Body of pancreas (tissue), 4 donors: Measurements from ENCODE around the gene TMEM86B.

Experiments
- POLR2A ChIP-seq, 3 donors: fragments of 450-650 bp; IDR thresholded peaks; one replicate each; pipeline ENCODE4 v1.6.1; 2016; ENCODE audit warnings: antibody characterized with exemption in 3 of 3, mild to moderate bottlenecking in 2 of 3
- TF ChIP-seq, protein P1 (sequence below), 7 experiments: fragments of 450-650 bp in 4 of 7; fragments of 200-600 bp in 3 of 7; sonication (generic) in 3 of 7; IDR thresholded peaks; one replicate each; pipeline ENCODE4 v1.5.1; 2016 to 2019; ENCODE audit warnings: antibody characterized with exemption in 7 of 7

DNA sequence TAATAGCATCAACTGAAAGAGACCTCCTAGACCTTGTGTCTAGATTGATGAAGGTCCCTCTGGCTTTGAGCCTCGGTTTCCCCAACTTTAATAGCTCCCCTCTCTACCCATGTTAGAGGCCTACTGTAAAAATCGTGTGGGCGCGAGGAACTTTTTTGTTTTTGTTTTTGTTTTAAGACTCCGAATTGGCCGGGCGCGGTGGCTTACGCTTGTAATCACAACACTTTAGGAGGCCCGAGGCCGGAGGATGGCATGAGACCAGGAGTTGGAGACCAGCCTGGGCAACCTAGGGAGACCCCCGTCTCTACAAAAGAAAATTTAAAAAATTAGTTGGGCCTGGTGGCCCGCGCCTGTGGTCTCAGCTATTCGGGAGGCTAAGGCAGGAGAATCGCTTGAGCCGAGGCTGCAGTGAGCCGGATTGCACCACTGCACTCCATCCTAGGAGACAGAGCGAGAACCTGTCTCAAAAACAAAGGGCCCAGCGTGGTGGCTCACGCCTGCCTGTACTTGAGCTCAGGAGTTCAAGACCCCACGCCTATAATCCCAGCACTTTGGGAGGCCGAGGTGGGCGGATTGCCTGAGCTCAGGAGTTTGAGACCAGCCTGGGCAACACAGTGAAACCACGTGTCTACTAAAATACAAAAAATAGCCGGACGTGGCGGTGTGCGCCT is 31.1 kb upstream of the TMEM86B start:
- TF ChIP-seq, protein P1, sequence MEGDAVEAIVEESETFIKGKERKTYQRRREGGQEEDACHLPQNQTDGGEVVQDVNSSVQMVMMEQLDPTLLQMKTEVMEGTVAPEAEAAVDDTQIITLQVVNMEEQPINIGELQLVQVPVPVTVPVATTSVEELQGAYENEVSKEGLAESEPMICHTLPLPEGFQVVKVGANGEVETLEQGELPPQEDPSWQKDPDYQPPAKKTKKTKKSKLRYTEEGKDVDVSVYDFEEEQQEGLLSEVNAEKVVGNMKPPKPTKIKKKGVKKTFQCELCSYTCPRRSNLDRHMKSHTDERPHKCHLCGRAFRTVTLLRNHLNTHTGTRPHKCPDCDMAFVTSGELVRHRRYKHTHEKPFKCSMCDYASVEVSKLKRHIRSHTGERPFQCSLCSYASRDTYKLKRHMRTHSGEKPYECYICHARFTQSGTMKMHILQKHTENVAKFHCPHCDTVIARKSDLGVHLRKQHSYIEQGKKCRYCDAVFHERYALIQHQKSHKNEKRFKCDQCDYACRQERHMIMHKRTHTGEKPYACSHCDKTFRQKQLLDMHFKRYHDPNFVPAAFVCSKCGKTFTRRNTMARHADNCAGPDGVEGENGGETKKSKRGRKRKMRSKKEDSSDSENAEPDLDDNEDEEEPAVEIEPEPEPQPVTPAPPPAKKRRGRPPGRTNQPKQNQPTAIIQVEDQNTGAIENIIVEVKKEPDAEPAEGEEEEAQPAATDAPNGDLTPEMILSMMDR (IDR thresholded peaks at IDR 0.05), result no peak
- no peak for TF ChIP-seq POLR2A (IDR thresholded peaks at IDR 0.05)
